ENCODE results near the gene INSL3.

INSL3 gene

GRCh38 chr19:17865364-17866311, 44.3 kb upstream of the INSL3 start:
- H3K27ac ChIP-seq, result no peak overlapping the region
- no peaks in the 10 kb centered on the region for H3K9me3 ChIP-seq (ENCODE audit: severe bottlenecking)
- DNase-seq, result peak; percentile 53
- no peaks in the 10 kb centered on the region for H3K27me3 ChIP-seq (ENCODE audit: insufficient read depth, low read depth, severe bottlenecking)
- TF ChIP-seq, protein P1, sequence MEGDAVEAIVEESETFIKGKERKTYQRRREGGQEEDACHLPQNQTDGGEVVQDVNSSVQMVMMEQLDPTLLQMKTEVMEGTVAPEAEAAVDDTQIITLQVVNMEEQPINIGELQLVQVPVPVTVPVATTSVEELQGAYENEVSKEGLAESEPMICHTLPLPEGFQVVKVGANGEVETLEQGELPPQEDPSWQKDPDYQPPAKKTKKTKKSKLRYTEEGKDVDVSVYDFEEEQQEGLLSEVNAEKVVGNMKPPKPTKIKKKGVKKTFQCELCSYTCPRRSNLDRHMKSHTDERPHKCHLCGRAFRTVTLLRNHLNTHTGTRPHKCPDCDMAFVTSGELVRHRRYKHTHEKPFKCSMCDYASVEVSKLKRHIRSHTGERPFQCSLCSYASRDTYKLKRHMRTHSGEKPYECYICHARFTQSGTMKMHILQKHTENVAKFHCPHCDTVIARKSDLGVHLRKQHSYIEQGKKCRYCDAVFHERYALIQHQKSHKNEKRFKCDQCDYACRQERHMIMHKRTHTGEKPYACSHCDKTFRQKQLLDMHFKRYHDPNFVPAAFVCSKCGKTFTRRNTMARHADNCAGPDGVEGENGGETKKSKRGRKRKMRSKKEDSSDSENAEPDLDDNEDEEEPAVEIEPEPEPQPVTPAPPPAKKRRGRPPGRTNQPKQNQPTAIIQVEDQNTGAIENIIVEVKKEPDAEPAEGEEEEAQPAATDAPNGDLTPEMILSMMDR (IDR thresholded peaks at IDR 0.05; ENCODE audit: low read depth, low read length), result no peak
- H3K4me3 ChIP-seq (ENCODE audit: low read depth, low read length), result no peak overlapping the region
- peaks cover 50% of the 10 kb centered on the region for H3K36me3 ChIP-seq

- Histone ChIP-seq H3K36me3 (peaks cover 59% of the 10 kb centered on the region), H3K4me3 (ENCODE audit: low read depth, low read length) (no peak overlapping the region), H3K9me3 (ENCODE audit: severe bottlenecking) (no peaks in the 10 kb centered on the region), H3K27ac (peak overlapping the region; percentile 44), H3K27me3 (ENCODE audit: insufficient read depth, low read depth, severe bottlenecking) (no peaks in the 10 kb centered on the region)
- peak; percentile 49 for DNase-seq
- TF ChIP-seq, protein P1 (IDR thresholded peaks at IDR 0.05; ENCODE audit: low read depth, low read length), result no peak
Measured at GRCh38 chr19:17863520-17864182, 42.3 kb upstream of the INSL3 start.

DNA sequence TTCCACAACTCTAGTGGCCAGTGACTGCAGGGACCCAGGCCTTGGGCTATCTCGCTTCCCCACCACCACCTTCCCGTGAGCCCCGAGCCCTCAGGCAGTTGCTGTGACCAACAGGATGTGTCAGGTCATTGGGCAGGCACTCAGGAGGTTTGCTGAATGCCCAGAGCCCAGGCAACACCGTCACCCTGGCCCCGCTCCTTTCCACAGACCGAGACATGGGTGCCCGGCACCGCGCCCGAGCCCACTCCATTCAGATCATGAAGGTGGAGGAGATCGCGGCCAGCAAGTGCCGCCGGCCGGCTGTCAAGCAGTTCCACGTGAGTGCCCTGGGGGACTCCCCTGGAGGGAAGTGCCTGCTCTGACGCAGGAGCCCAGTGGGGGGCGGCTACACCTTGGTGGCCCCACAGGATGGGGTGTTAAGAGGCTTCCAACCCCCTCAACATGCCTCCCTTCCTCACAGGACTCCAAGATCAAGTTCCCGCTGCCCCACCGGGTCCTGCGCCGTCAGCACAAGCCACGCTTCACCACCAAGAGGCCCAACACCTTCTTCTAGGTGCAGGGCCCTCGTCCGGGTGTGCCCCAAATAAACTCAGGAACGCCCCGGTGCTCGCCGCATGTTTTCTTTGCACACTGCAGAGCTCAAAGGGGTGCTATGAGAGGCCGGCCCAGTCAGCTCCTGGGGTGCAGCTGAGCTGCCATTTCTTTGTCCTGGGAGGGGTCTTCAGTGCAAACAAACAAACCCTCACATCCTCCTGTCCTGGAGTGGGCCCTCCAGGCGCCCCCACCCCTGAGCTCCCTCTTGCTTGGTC, 41.6 kb upstream of the INSL3 start:
- peaks cover 59% of the 10 kb centered on the region for H3K36me3 ChIP-seq
- H3K27ac ChIP-seq, result peak overlapping the region; percentile 44; the same call in 1 of the 2 replicates
- no peaks in the 10 kb centered on the region for H3K9me3 ChIP-seq (ENCODE audit: severe bottlenecking)
- DNase-seq, result no peak
- no peaks in the 10 kb centered on the region for H3K27me3 ChIP-seq (ENCODE audit: insufficient read depth, low read depth, severe bottlenecking)
- H3K4me3 ChIP-seq (ENCODE audit: low read depth, low read length), result no peak overlapping the region
- TF ChIP-seq, protein P1 (IDR thresholded peaks at IDR 0.05; ENCODE audit: low read depth, low read length), result no peak

- DNase-seq, result no peak
- Histone ChIP-seq H3K27ac (peak overlapping the region; percentile 8; the same call in 1 of the 2 replicates), H3K4me3 (ENCODE audit: low read depth, low read length) (no peak overlapping the region), H3K36me3 (peaks cover 59% of the 10 kb centered on the region), H3K9me3 (ENCODE audit: severe bottlenecking) (no peaks in the 10 kb centered on the region), H3K27me3 (ENCODE audit: insufficient read depth, low read depth, severe bottlenecking) (no peaks in the 10 kb centered on the region)
- TF ChIP-seq, protein P1 (IDR thresholded peaks at IDR 0.05; ENCODE audit: low read depth, low read length), result no peak
Measured at GRCh38 chr19:17861542-17862402, 40.5 kb upstream of the INSL3 start.

DNA sequence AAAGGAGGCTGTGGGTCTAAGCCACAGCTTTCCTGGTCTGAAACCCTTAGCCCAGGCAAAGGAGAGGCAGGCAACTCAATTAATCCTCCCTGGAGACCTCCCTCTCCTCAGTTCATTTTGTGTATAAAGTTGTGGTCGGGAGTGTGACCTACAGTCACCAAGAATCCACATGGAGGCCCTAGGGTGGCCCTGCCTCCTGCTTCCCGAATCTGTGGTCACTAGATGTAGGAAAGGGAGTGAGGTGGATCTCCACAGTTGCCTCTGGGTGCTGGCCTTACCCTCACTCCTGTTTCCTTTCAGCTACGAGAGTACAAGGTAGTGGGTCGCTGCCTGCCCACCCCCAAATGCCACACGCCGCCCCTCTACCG, 39.7 kb upstream of the INSL3 start:
- DNase-seq, result no peak
- TF ChIP-seq, protein P1 (IDR thresholded peaks at IDR 0.05; ENCODE audit: low read depth, low read length), result no peak
- H3K27me3 ChIP-seq (ENCODE audit: insufficient read depth, low read depth, severe bottlenecking), result no peaks in the 10 kb centered on the region
- peak overlapping the region; percentile 92 for H3K4me3 ChIP-seq (ENCODE audit: low read depth, low read length)
- peaks cover 59% of the 10 kb centered on the region for H3K36me3 ChIP-seq
- no peaks in the 10 kb centered on the region for H3K9me3 ChIP-seq (ENCODE audit: severe bottlenecking)
- H3K27ac ChIP-seq, result peak overlapping the region; percentile 89
